ENCODE results near the gene PLCD4. TPM values are rescaled to one million over a fixed set of nuclear protein-coding genes. Genes with fewer than 3 reads are reported as not detected.

Gene PLCD4
- total and polyA plus RNA-seq, 9 donors, result 26.8 to 58.5 (median 44.6) TPM

DNA sequence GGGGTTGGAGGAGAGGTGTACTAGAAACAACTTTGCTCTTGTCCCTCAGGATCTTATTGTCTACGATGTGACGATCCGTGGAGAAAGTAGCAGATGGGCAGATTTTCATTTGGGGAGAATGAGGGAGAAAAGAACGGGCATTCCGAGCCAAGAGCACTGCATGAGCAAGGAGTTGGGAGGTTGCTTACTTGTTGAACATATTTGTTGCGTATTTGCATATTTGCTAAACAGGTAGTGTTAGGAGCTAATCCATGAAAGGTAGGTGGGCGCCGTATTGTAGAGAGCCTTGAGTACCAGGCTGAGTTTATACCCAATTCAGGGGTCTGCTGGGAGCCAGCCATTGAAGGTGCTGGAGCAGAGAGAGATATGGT lies 52.3 kb downstream of the PLCD4 start:
- Histone ChIP-seq H3K27ac (ENCODE audit: low read length) (peak overlapping the region; percentile 26), H3K4me1 (ENCODE audit: control insufficient read depth, insufficient read depth, low read length) (peaks cover 15% of the 10 kb centered on the region)
- 17% methylated on average over 8 of the region's 8 CpGs for WGBS (ENCODE audit: insufficient coverage)

DNA sequence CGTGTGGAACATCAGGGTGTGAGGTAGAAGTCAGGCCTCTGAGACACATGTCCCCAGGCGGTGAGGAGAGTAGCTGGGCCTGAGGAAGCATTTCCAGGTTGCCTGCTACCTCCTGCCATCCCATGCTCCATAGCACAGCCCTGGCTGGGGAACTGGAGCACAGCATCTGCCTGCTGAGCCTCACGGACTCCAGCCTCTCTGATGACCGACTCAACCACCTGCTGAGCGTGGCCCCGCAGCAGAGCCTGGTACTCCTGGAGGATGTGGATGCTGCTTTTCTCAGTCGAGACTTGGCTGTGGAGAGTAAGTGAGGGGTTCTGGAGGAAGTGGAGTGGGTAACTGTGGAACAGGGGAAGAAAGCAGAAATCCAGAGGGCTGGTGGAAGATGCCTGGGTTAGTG lies 54.7 kb downstream of the PLCD4 start:
- Histone ChIP-seq H3K4me1 (ENCODE audit: control insufficient read depth, insufficient read depth, low read length) (peaks cover 15% of the 10 kb centered on the region), H3K9me3 (replicated peaks; ENCODE audit: control insufficient read depth, low read depth, low read length) (no peaks in the 10 kb centered on the region), H3K27me3 (ENCODE audit: control insufficient read depth, insufficient read depth, low read length) (no peaks in the 10 kb centered on the region), H3K27ac (ENCODE audit: low read length) (no peak overlapping the region), H3K4me3 (ENCODE audit: low read length) (no peak overlapping the region), H3K36me3 (ENCODE audit: control insufficient read depth, insufficient read depth, low read length) (peaks cover 60% of the 10 kb centered on the region)
- 90% methylated on average over 5 of the region's 7 CpGs for WGBS (ENCODE audit: insufficient coverage)
- no peak for DNase-seq

More for the DNA sequence above, 52.3 kb downstream of the PLCD4 start:
- Histone ChIP-seq H3K4me3 (ENCODE audit: low read length) (peak overlapping the region; percentile 92), H3K9me3 (replicated peaks; ENCODE audit: control insufficient read depth, low read depth, low read length) (no peaks in the 10 kb centered on the region), H3K36me3 (ENCODE audit: control insufficient read depth, insufficient read depth, low read length) (peaks cover 58% of the 10 kb centered on the region), H3K27me3 (ENCODE audit: control insufficient read depth, insufficient read depth, low read length) (no peaks in the 10 kb centered on the region)
- DNase-seq, result no peak

- H3K4me3 ChIP-seq (ENCODE audit: low read length), result no peak overlapping the region
- H3K27ac ChIP-seq (ENCODE audit: low read length), result no peak overlapping the region
- H3K9me3 ChIP-seq (replicated peaks; ENCODE audit: control insufficient read depth, low read depth, low read length), result no peaks in the 10 kb centered on the region
- peaks cover 60% of the 10 kb centered on the region for H3K36me3 ChIP-seq (ENCODE audit: control insufficient read depth, insufficient read depth, low read length)
- peaks cover 15% of the 10 kb centered on the region for H3K4me1 ChIP-seq (ENCODE audit: control insufficient read depth, insufficient read depth, low read length)
- no peaks in the 10 kb centered on the region for H3K27me3 ChIP-seq (ENCODE audit: control insufficient read depth, insufficient read depth, low read length)
- DNase-seq, result no peak
- WGBS (ENCODE audit: insufficient coverage), result 94% methylated on average over 5 of the region's 10 CpGs
Measured at GRCh38 chr2:218662827-218663226, 55.1 kb downstream of the PLCD4 start.

DNA sequence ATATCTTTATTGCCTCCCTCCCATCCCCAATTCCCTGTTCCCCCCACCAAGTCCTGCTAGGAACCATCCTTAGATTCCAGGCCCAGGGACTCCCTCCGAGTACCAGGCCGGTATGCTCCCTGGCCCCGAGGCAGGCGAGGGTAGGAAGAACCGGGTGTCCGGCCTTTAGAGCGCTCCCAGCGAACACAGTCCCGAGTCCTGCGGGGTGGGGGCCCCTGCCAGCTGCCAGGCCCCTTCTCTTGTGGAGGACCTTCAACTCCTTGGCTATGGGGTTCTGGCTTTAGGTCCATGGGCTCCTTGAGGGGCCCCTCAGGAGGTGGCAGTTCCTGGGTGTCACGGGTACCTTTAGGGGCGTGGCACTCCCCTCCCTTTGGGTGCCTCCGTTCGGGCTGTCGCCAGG lies 56.2 kb downstream of the PLCD4 start:
- no peaks in the 10 kb centered on the region for H3K27me3 ChIP-seq (ENCODE audit: control insufficient read depth, insufficient read depth, low read length)
- no peak overlapping the region for H3K4me3 ChIP-seq (ENCODE audit: low read length)
- DNase-seq, result no peak
- H3K9me3 ChIP-seq (replicated peaks; ENCODE audit: control insufficient read depth, low read depth, low read length), result no peaks in the 10 kb centered on the region
- peaks cover 8% of the 10 kb centered on the region for H3K4me1 ChIP-seq (ENCODE audit: control insufficient read depth, insufficient read depth, low read length)
- peaks cover 69% of the 10 kb centered on the region for H3K36me3 ChIP-seq (ENCODE audit: control insufficient read depth, insufficient read depth, low read length)
- H3K27ac ChIP-seq (ENCODE audit: low read length), result no peak overlapping the region
- WGBS (ENCODE audit: insufficient coverage), result 95% methylated on average over 14 of the region's 15 CpGs

GRCh38 chr2:218664653-218665052 lies 57.0 kb downstream of the PLCD4 start:
- no peak overlapping the region for H3K27ac ChIP-seq (ENCODE audit: low read length)
- H3K4me3 ChIP-seq (ENCODE audit: low read length), result no peak overlapping the region
- no peak for DNase-seq
- peaks cover 8% of the 10 kb centered on the region for H3K4me1 ChIP-seq (ENCODE audit: control insufficient read depth, insufficient read depth, low read length)
- peaks cover 72% of the 10 kb centered on the region for H3K36me3 ChIP-seq (ENCODE audit: control insufficient read depth, insufficient read depth, low read length)
- H3K27me3 ChIP-seq (ENCODE audit: control insufficient read depth, insufficient read depth, low read length), result no peaks in the 10 kb centered on the region
- H3K9me3 ChIP-seq (replicated peaks; ENCODE audit: control insufficient read depth, low read depth, low read length), result no peaks in the 10 kb centered on the region
- 89% methylated on average over 3 of the region's 7 CpGs for WGBS (ENCODE audit: insufficient coverage)

DNA sequence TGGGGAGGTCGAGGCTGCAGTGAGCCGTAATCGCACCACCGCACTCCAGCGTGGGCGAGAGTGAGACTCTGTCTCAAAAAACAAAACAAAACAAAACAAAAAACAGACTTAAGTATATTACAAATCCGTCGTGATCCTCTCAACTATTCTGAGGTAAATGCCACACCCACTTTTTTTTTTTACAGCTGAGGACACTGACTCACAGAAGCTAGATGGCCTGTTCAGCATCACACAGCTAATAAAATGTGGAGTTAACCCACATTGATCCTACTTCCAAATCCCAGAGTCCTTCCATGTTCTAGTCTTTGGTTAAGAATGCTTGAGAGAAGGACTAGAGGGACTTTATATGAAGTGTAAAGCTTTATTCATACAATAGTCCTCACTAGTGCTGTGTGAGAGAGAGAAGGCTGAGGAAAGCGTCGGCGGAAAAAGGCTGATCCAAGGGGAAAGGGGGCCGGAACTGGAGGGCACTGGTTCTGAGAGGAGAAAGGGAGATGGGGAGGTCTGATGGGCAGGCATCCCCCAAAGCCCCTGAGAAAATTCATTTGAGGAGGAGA lies 63.5 kb downstream of the PLCD4 start:
- WGBS (ENCODE audit: insufficient coverage), result 20% methylated on average over 5 of the region's 12 CpGs
- no peak for DNase-seq
- peaks cover 32% of the 10 kb centered on the region for H3K36me3 ChIP-seq (ENCODE audit: control insufficient read depth, insufficient read depth, low read length)

DNA sequence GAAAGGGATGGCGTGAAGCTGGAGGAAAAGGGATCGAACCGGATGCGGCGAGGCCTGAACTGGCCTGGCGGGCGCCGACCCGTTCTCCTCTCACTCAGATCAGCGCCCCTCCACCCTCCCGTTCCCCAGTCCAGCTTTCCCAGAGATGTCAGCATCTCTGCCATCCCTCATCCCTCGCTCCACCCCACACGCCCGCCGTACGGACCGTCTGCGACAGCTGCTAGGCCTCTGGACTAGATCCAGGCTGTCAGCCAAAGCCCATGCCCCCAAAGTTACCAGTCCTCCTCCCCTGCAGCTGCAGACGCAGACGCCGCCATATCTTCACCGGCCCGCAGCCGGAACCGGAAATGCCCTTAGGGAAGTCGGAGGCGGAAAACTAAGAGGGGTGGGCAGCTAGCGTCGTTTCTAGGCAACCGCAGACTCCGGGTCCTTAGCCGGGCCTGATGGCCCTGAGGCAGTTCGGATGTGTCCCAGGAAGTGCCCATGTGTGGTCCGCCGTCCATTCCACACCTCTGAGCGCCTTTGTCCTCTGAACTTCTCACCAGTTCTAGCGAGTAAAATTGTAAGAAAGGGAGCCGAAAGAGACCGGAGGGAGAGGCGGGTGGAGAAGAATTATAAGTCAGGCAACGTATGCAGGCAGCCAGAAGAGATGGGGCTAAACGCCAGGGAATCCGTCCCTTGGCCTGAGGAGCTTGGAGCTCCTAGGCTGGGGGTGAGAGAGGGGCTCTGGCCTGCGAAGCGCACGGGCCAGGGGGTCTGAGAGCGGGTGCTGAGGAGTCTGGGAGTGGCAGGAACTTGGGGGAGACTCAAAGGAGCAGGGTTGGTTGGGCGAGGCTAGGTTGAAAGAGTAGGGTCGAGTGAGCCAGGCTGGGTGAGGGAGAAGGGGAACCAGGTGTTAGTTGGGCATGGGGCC lies 64.2 kb downstream of the PLCD4 start, which contains the start of the genes RNF25 and STK36:
Gene RNF25, minus strand, starts transcription at position 349 of the 913 bp plus-strand sequence. Its CDS starts 32 bp downstream, at position 317.
Gene STK36, plus strand, starts transcription at position 433 of the 913 bp plus-strand sequence. CDS start 744 bp downstream, outside the sequence.
- Histone ChIP-seq H3K4me3 (ENCODE audit: low read length) (peak within 1 kb of the TSS; percentile 81), H3K9me3 (replicated peaks; ENCODE audit: control insufficient read depth, low read depth, low read length) (no peaks in the 10 kb centered on the region), H3K4me1 (ENCODE audit: control insufficient read depth, insufficient read depth, low read length) (peaks cover 11% of the 10 kb centered on the region), H3K27me3 (ENCODE audit: control insufficient read depth, insufficient read depth, low read length) (no peaks in the 10 kb centered on the region), H3K27ac (ENCODE audit: low read length) (peak within 1 kb of the TSS; percentile 73), H3K36me3 (ENCODE audit: control insufficient read depth, insufficient read depth, low read length) (peaks cover 28% of the 10 kb centered on the region)
- peak; percentile 96 for DNase-seq
- WGBS (ENCODE audit: insufficient coverage), result under 1% methylated on average over 28 of the region's 49 CpGs

More for the DNA sequence above, 63.5 kb downstream of the PLCD4 start:
- Histone ChIP-seq H3K4me1 (ENCODE audit: control insufficient read depth, insufficient read depth, low read length) (peaks cover 11% of the 10 kb centered on the region), H3K27me3 (ENCODE audit: control insufficient read depth, insufficient read depth, low read length) (no peaks in the 10 kb centered on the region), H3K9me3 (replicated peaks; ENCODE audit: control insufficient read depth, low read depth, low read length) (no peaks in the 10 kb centered on the region), H3K27ac (ENCODE audit: low read length) (peak overlapping the region; percentile 65), H3K4me3 (ENCODE audit: low read length) (peak overlapping the region; percentile 81)

- 66% methylated on average over 4 of the region's 4 CpGs for WGBS (ENCODE audit: insufficient coverage)
- no peak overlapping the region for H3K27ac ChIP-seq (ENCODE audit: low read length)
- no peaks in the 10 kb centered on the region for H3K9me3 ChIP-seq (replicated peaks; ENCODE audit: control insufficient read depth, low read depth, low read length)
- H3K36me3 ChIP-seq (ENCODE audit: control insufficient read depth, insufficient read depth, low read length), result peaks cover 28% of the 10 kb centered on the region
- DNase-seq, result peak; percentile 17
- no peak overlapping the region for H3K4me3 ChIP-seq (ENCODE audit: low read length)
- no peaks in the 10 kb centered on the region for H3K27me3 ChIP-seq (ENCODE audit: control insufficient read depth, insufficient read depth, low read length)
- H3K4me1 ChIP-seq (ENCODE audit: control insufficient read depth, insufficient read depth, low read length), result no peaks in the 10 kb centered on the region
Measured at GRCh38 chr2:218679119-218679518, 71.4 kb downstream of the PLCD4 start.

DNA sequence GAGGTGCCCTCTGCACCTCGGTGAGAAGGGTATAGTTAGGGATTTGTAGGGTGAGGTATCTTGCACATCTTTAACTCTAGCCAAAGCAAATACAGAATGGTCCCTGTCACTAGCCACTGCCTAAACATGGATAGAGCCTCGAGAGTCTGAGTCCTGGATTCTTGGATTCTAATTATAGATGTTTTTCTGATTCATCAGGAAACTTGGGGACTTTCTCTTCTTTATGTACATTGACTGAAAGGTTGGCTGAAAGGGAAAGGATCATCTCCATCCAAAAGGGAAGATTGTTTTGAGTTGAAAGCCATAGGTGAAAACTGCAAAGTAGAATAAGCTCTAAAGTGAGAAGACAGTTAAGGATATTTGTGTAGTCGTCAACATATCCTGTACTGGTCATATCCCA lies 72.4 kb downstream of the PLCD4 start:
- Histone ChIP-seq H3K4me3 (ENCODE audit: low read length) (no peak overlapping the region), H3K36me3 (ENCODE audit: control insufficient read depth, insufficient read depth, low read length) (peaks cover 32% of the 10 kb centered on the region), H3K27ac (ENCODE audit: low read length) (no peak overlapping the region), H3K4me1 (ENCODE audit: control insufficient read depth, insufficient read depth, low read length) (no peaks in the 10 kb centered on the region), H3K9me3 (replicated peaks; ENCODE audit: control insufficient read depth, low read depth, low read length) (no peaks in the 10 kb centered on the region), H3K27me3 (ENCODE audit: control insufficient read depth, insufficient read depth, low read length) (no peaks in the 10 kb centered on the region)
- no peak for DNase-seq
- no CpG with 5 or more reads among the region's 3 CpGs for WGBS (ENCODE audit: insufficient coverage)
